ENCODE measurements around the gene RNF7.
"Not testable (repeated sequence)": the region's sequence is repeated elsewhere in the genome, so short reads cannot be mapped to it uniquely, and the experiment has no call there.

RNF7 gene

GRCh38 chr3:141783632-141784031 lies 45.5 kb downstream of the RNF7 start:
- no peak for DNase-seq

GRCh38 chr3:141784096-141784495 lies 46.0 kb downstream of the RNF7 start:
- DNase-seq, result no peak

GRCh38 chr3:141784531-141784930 lies 46.4 kb downstream of the RNF7 start:
- no peak for DNase-seq

GRCh38 chr3:141788149-141788548 lies 50.1 kb downstream of the RNF7 start:
- DNase-seq, result no peak

GRCh38 chr3:141788750-141789149 lies 50.7 kb downstream of the RNF7 start:
- DNase-seq, result not testable (repeated sequence)

- DNase-seq, result no peak
These were observed 51.2 kb downstream of the RNF7 start for GRCh38 chr3:141789281-141789680.

GRCh38 chr3:141790171-141790570 lies 52.1 kb downstream of the RNF7 start:
- DNase-seq, result no peak

- DNase-seq, result no peak
These were observed 54.4 kb downstream of the RNF7 start for GRCh38 chr3:141792495-141792894.

GRCh38 chr3:141793476-141794260 lies 55.6 kb downstream of the RNF7 start:
- DNase-seq, result no peak

- peak; percentile 17 for DNase-seq
These were observed 57.2 kb downstream of the RNF7 start for GRCh38 chr3:141795276-141795675.

GRCh38 chr3:141795741-141796080 lies 57.6 kb downstream of the RNF7 start:
- DNase-seq, result no peak

- DNase-seq, result peak; percentile 71
These were observed 58.2 kb downstream of the RNF7 start for GRCh38 chr3:141796081-141796888.
